ENCODE data around the gene PRKAR2B. TPM values are rescaled to one million over a fixed set of nuclear protein-coding genes. Genes with fewer than 3 reads are reported as not detected.

Gene PRKAR2B
- total RNA-seq, 1 donor, result 2.7 TPM

DNA sequence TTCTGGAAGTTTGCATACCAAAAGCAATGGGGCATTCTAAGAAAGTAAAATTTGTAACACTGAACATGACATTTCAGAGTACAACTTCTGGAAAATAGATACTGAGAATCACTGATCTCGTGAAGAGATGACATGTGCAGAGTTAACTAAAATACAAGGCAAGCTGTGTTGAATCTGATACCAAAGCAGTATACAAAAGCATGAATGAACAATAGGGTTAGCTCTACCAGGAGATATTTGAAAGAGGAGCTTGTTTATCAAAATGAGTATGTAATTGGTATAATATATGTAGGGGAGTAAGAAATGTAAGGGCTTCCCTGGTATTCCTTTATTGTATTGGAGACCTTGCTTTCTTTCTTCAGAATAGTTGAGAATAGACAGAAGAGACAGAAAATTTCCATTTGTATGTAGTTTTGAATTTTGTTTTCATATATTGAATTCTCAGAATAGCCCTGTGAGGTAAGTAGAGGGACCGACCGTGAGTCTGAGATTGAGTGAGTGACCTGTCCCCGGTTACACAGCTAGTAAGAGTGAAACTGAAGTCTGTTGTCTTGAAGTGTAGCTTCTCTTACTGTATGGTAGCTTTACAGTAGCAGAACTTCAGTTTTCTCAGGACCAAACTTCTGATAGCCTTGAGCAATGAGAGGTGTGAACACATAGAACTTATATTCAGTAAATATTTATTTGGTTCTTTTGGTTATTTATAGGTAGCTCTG, 129.3 kb downstream of the PRKAR2B start:
- TF ChIP-seq, protein P1, sequence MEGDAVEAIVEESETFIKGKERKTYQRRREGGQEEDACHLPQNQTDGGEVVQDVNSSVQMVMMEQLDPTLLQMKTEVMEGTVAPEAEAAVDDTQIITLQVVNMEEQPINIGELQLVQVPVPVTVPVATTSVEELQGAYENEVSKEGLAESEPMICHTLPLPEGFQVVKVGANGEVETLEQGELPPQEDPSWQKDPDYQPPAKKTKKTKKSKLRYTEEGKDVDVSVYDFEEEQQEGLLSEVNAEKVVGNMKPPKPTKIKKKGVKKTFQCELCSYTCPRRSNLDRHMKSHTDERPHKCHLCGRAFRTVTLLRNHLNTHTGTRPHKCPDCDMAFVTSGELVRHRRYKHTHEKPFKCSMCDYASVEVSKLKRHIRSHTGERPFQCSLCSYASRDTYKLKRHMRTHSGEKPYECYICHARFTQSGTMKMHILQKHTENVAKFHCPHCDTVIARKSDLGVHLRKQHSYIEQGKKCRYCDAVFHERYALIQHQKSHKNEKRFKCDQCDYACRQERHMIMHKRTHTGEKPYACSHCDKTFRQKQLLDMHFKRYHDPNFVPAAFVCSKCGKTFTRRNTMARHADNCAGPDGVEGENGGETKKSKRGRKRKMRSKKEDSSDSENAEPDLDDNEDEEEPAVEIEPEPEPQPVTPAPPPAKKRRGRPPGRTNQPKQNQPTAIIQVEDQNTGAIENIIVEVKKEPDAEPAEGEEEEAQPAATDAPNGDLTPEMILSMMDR (IDR thresholded peaks at IDR 0.05; ENCODE audit: insufficient read depth, low read length), result no peak
- H3K4me3 ChIP-seq (ENCODE audit: low read depth, low read length), result no peak overlapping the region
- no peak for DNase-seq (ENCODE audit: low read depth)

DNA sequence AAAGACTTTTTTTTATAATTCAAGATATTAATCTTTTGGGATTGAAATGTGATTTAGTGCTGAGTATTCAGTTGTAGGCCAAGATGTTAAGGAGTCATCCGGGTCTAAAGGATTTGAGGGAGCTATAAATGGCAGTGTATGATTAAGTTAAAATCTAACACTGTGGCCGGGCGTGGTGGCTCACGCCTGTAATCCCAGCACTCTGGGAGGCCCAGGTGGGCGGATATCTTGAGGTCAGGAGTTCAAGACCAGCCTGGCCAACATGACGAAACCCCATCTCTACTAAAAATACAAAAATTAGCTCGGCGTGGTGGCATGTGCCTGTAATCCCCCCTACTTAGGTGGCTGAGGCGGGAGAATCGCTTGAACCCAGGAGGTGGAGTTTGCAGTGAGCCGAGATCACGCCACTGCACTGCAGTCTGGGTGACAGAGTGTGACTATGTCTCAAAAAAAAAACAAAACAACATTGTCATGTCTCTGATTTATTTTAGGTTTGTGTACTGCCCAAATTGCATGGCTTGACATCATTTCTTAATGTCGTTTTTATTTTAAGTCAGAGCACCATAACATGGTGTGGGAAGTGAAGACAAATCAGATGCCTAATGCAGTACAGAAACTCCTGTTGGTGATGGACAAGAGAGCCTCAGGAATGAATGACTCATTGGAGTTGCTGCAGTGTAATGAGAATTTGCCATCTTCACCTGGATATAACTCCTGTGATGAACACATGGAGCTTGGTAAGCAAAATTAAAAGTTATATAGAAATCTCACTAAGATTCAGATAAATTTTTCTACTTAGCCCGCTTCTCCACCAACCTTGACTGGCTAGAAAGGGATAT, 135.0 kb downstream of the PRKAR2B start:
- peak; percentile 13 for DNase-seq (ENCODE audit: low read depth)
- TF ChIP-seq, protein P1 (IDR thresholded peaks at IDR 0.05; ENCODE audit: insufficient read depth, low read length), result no peak
- no peak overlapping the region for H3K4me3 ChIP-seq (ENCODE audit: low read depth, low read length)

DNA sequence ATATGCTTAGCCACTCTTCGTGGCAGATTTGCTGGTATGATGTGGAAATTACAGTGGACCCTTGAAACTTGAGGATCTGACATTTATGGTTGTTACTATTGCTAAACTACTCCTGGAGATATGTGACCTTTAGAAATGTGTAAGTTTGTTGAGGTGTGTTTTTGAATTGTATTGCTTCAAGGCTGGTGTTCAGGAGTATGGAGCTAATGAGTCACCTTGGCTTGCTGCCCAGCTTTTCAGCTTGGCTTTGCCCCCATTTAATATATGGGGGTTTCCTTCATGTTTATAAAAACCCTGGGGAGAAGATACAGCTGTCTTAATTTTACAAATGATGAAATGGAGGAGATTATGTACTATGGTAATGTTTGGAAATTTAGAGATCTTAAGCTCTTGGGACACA, 135.9 kb downstream of the PRKAR2B start:
- TF ChIP-seq, protein P1 (IDR thresholded peaks at IDR 0.05; ENCODE audit: insufficient read depth, low read length), result no peak
- DNase-seq (ENCODE audit: low read depth), result peak; percentile 91
- H3K4me3 ChIP-seq (ENCODE audit: low read depth, low read length), result no peak overlapping the region

DNA sequence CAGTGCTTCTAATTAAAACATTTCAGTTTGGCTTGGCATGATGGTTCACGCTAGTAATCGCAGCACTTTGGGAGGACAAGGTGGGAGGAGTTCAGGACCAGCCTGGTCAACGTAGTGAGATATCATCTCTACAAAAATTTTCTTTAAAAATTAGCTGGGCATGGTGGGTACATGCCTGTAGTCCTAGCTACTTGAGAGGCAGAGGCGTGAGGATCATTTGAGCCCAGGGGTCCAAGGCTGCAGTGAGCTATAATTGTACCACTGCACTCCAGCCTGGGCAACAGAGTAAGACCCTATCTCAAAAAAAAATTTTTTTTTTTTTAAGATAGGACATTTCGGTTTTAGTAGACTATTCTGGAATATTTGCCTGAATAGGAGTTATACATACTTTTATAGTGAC, 136.7 kb downstream of the PRKAR2B start:
- DNase-seq (ENCODE audit: low read depth), result no peak
- TF ChIP-seq, protein P1 (IDR thresholded peaks at IDR 0.05; ENCODE audit: insufficient read depth, low read length), result no peak
- H3K4me3 ChIP-seq (ENCODE audit: low read depth, low read length), result no peak overlapping the region

DNA sequence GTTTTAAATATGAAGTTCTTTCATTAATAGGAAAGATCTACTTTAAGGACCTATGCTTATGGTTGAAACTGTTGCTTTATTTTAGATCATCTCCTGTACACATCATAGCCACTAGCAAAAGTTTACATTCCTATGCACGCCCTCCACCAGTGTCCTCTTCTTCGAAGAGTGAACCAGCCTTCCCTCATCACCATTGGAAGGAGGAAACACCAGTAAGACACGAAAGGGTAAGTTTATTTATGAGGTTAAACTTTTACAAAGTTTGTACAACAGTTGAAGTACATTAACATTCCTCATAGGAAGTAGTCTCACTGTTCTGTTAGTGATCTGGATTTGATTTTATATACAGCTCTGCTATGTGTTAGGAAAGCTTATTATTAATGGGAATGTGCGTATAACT, 141.2 kb downstream of the PRKAR2B start:
- H3K4me3 ChIP-seq (ENCODE audit: low read depth, low read length), result no peak overlapping the region
- DNase-seq (ENCODE audit: low read depth), result no peak
- TF ChIP-seq, protein P1 (IDR thresholded peaks at IDR 0.05; ENCODE audit: insufficient read depth, low read length), result no peak

DNA sequence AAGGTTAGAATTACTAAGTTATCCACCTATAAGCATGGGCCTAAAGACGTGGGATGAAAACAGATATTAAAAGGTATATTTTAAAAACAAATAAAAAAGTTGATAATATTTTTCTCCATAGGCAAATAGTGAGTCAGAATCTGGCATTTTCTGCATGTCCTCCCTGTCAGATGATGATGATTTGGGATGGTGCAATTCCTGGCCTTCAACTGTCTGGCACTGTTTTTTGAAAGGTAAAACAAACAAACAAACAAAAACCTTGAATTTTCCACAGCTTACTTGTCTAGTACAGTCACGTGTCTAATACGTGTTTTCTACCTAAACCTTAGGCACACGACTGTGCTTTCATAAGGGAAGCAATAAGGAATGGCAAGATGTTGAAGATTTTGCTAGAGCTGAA, 141.7 kb downstream of the PRKAR2B start:
- H3K4me3 ChIP-seq (ENCODE audit: low read depth, low read length), result no peak overlapping the region
- no peak for DNase-seq (ENCODE audit: low read depth)
- TF ChIP-seq, protein P1 (IDR thresholded peaks at IDR 0.05; ENCODE audit: insufficient read depth, low read length), result no peak

Data from fibroblast of the aortic adventitia (primary cell).